Naive thymus-derived CD8-positive, alpha-beta T cell (primary cell): ENCODE results near the gene ZFAND3. TPM values are rescaled to one million over a fixed set of nuclear protein-coding genes. Genes with fewer than 3 reads are reported as not detected.

Experiments
- ATAC-seq, 2 donors: fragments of 150-1000 bp; cut with Tn5 transposase in 1 of 2; sonication (Bioruptor Pico), chemical (Tn5 transposase) in 1 of 2; 1 replicate in 1 of 2; 2 replicates in 1 of 2; pipeline ENCODE4 v1.10.0; 2021; ENCODE audit warnings: mild to moderate bottlenecking in 2 of 2, moderate library complexity in 2 of 2
- POLR2A ChIA-PET: fragments of 350-600 bp; sonication (Branson Sonifier 250); formaldehyde crosslinking; loops from one replicate; lab custom pipeline; 2021; ENCODE audit warnings: antibody characterized with exemption; lab: Charles Lee
- DNase-seq, 10 donors: peaks; one replicate each; pipeline versions ENCODE4 v3.0.0 to v3.0.0-alpha.2; 2020 to 2022
- H3K27ac Mint-ChIP-seq, 10 donors: one replicate each; pipeline ENCODE4 v1.8.0; 2020 to 2022; ENCODE audit warnings: mild to moderate bottlenecking in 10 of 10, mixed read lengths in 10 of 10, moderate library complexity in 4 of 10, inconsistent platforms in 1 of 10
- H3K27me3 Mint-ChIP-seq, 5 donors: one replicate each; pipeline ENCODE4 v1.8.0; 2021 to 2022; ENCODE audit warnings: mixed read lengths in 5 of 5
- H3K36me3 Mint-ChIP-seq, 3 donors: one replicate each; pipeline ENCODE4 v1.8.0; 2020 to 2022; ENCODE audit warnings: mixed read lengths in 3 of 3, mild to moderate bottlenecking in 2 of 3, inconsistent platforms in 1 of 3
- H3K4me1 Mint-ChIP-seq, 4 donors: one replicate each; pipeline ENCODE4 v1.8.0; 2021 to 2022; ENCODE audit warnings: mixed read lengths in 4 of 4
- H3K4me3 Mint-ChIP-seq, 10 donors: one replicate each; pipeline ENCODE4 v1.8.0; 2020 to 2022; ENCODE audit warnings: mild to moderate bottlenecking in 10 of 10, mixed read lengths in 10 of 10, moderate library complexity in 6 of 10, inconsistent platforms in 1 of 10
- H3K9me3 Mint-ChIP-seq, 9 donors: one replicate each; pipeline ENCODE4 v1.8.0; 2020 to 2022; ENCODE audit warnings: mixed read lengths in 9 of 9, mild to moderate bottlenecking in 3 of 9, inconsistent platforms in 1 of 9, moderate library complexity in 1 of 9
- polyA plus RNA-seq, 3 donors: library from polyadenylated mRNA; unstranded; fragments of 300-500 nt; fragmentation: Illumina TruSeq; gene quantifications; one replicate each; pipeline ENCODE4 v1.2.3, GENCODE V29; 2021
- total RNA-seq, 8 experiments: library from RNA in 2 of 8; stranded (reverse) in 2 of 8; gene quantifications; one replicate each; pipeline ENCODE4 v1.2.3 and lab custom pipeline; 2021 to 2026

ZFAND3 gene
- total and polyA plus RNA-seq, 5 experiments from 2014 or later = 3.7 to 33.8 (median 4.5) TPM

- POLR2A ChIA-PET = interaction anchor here (0.7 kb wide), 1 partner anchor 1640 kb away, joined by 4 read pairs; no protein-coding TSS in a partner anchor
- no peaks in the 10 kb centered on the region for H3K27me3 Mint-ChIP-seq
- no peak for ATAC-seq
- H3K9me3 Mint-ChIP-seq = peaks cover 0 to 16% (median 5%) of the 10 kb centered on the region in 9 donors
- peaks cover 5 to 15% (median 8%) of the 10 kb centered on the region in 4 donors for H3K4me1 Mint-ChIP-seq
- peaks cover 12 to 32% (median 18%) of the 10 kb centered on the region in 3 donors for H3K36me3 Mint-ChIP-seq
- H3K4me3 Mint-ChIP-seq = no peak overlapping the region
- no peak for DNase-seq
- peak overlapping the region in 3 of 10 donors; percentile 17 to 81 (median 40) for H3K27ac Mint-ChIP-seq
These were observed 337.5 kb downstream of the ZFAND3 start for GRCh38 chr6:38156818-38157565.

- H3K9me3 Mint-ChIP-seq = peaks cover 0 to 16% (median 5%) of the 10 kb centered on the region in 9 donors
- POLR2A ChIA-PET = no interaction called here
- ATAC-seq = no peak
These were observed 338.4 kb downstream of the ZFAND3 start for GRCh38 chr6:38157905-38158304.

GRCh38 chr6:38158762-38159350, 339.3 kb downstream of the ZFAND3 start:
- H3K27me3 Mint-ChIP-seq = no peaks in the 10 kb centered on the region
- POLR2A ChIA-PET = no interaction called here
- peaks cover 0 to 16% (median 5%) of the 10 kb centered on the region in 9 donors for H3K9me3 Mint-ChIP-seq
- H3K4me3 Mint-ChIP-seq = peak overlapping the region in 2 of 10 donors; percentile 10 to 12
- H3K27ac Mint-ChIP-seq = peak overlapping the region in 4 of 10 donors; percentile 36 to 81 (median 62)
- ATAC-seq (no peak), DNase-seq (no peak)
- peaks cover 3 to 13% (median 7%) of the 10 kb centered on the region in 4 donors for H3K4me1 Mint-ChIP-seq
- peaks cover 12 to 16% (median 13%) of the 10 kb centered on the region in 3 donors for H3K36me3 Mint-ChIP-seq

More at GRCh38 chr6:38157905-38158304, 338.4 kb downstream of the ZFAND3 start:
- H3K27ac Mint-ChIP-seq = peak overlapping the region in 2 of 10 donors; percentile 81 to 85
- peak overlapping the region in 2 of 10 donors; percentile 26 to 64 for H3K4me3 Mint-ChIP-seq
- H3K27me3 Mint-ChIP-seq = no peaks in the 10 kb centered on the region
- H3K36me3 Mint-ChIP-seq = peaks cover 12 to 23% (median 15%) of the 10 kb centered on the region in 3 donors
- DNase-seq = no peak
- peaks cover 4 to 15% (median 7%) of the 10 kb centered on the region in 4 donors for H3K4me1 Mint-ChIP-seq

- no peak for DNase-seq
- H3K4me1 Mint-ChIP-seq = peaks cover 3 to 13% (median 7%) of the 10 kb centered on the region in 4 donors
- no peaks in the 10 kb centered on the region for H3K27me3 Mint-ChIP-seq
- H3K4me3 Mint-ChIP-seq = no peak overlapping the region
- peaks cover 0 to 16% (median 5%) of the 10 kb centered on the region in 9 donors for H3K9me3 Mint-ChIP-seq
- no peak for ATAC-seq
- POLR2A ChIA-PET = no interaction called here
- H3K27ac Mint-ChIP-seq = peak overlapping the region in 1 of 10 donors; percentile 10
- peaks cover 12 to 15% (median 13%) of the 10 kb centered on the region in 3 donors for H3K36me3 Mint-ChIP-seq
These were observed 340.1 kb downstream of the ZFAND3 start for GRCh38 chr6:38159596-38159995.

- H3K27me3 Mint-ChIP-seq = no peaks in the 10 kb centered on the region
- H3K27ac Mint-ChIP-seq = peak overlapping the region in 2 of 10 donors; percentile 25 to 94
- H3K4me3 Mint-ChIP-seq = no peak overlapping the region
- POLR2A ChIA-PET = no interaction called here
- ATAC-seq (no peak), DNase-seq (no peak)
- H3K36me3 Mint-ChIP-seq = peaks cover 12 to 13% (median 13%) of the 10 kb centered on the region in 3 donors
- peaks cover 0 to 16% (median 5%) of the 10 kb centered on the region in 9 donors for H3K9me3 Mint-ChIP-seq
- H3K4me1 Mint-ChIP-seq = peaks cover 0 to 7% (median 1%) of the 10 kb centered on the region in 4 donors
These were observed 341.3 kb downstream of the ZFAND3 start for GRCh38 chr6:38160831-38161230.

GRCh38 chr6:38161331-38161730, 341.8 kb downstream of the ZFAND3 start:
- ATAC-seq = no peak
- Mint-ChIP-seq H3K27me3 (no peaks in the 10 kb centered on the region), H3K36me3 (peaks cover 12 to 13% (median 13%) of the 10 kb centered on the region in 3 donors), H3K4me3 (peak overlapping the region in 1 of 10 donors; percentile 37), H3K4me1 (peaks cover 0 to 7% (median 1%) of the 10 kb centered on the region in 4 donors), H3K27ac (peak overlapping the region in 4 of 10 donors; percentile 17 to 94 (median 50)), H3K9me3 (peaks cover 0 to 16% (median 5%) of the 10 kb centered on the region in 9 donors)
- POLR2A ChIA-PET = no interaction called here
- no peak for DNase-seq

- Mint-ChIP-seq H3K9me3 (peaks cover 0 to 16% (median 5%) of the 10 kb centered on the region in 9 donors), H3K27ac (peak overlapping the region in 1 of 10 donors; percentile 17), H3K27me3 (no peaks in the 10 kb centered on the region), H3K4me1 (peaks cover 0 to 7% (median 1%) of the 10 kb centered on the region in 4 donors), H3K36me3 (peaks cover 12 to 13% (median 13%) of the 10 kb centered on the region in 3 donors), H3K4me3 (peak overlapping the region in 1 of 10 donors; percentile 37)
- ATAC-seq (no peak), DNase-seq (no peak)
- POLR2A ChIA-PET = no interaction called here
These were observed 342.4 kb downstream of the ZFAND3 start for GRCh38 chr6:38161754-38162492.

GRCh38 chr6:38162493-38163185, 343.1 kb downstream of the ZFAND3 start:
- ATAC-seq = no peak
- Mint-ChIP-seq H3K27ac (no peak overlapping the region), H3K36me3 (peaks cover 12 to 13% (median 12%) of the 10 kb centered on the region in 3 donors), H3K27me3 (no peaks in the 10 kb centered on the region), H3K4me1 (peaks cover 0 to 7% (median 2%) of the 10 kb centered on the region in 4 donors), H3K4me3 (no peak overlapping the region), H3K9me3 (peaks cover 0 to 16% (median 5%) of the 10 kb centered on the region in 9 donors)
- POLR2A ChIA-PET = no interaction called here
- DNase-seq = no peak

GRCh38 chr6:38163186-38164130, 343.9 kb downstream of the ZFAND3 start:
- Mint-ChIP-seq H3K27me3 (no peaks in the 10 kb centered on the region), H3K27ac (peak overlapping the region in 2 of 10 donors; percentile 20 to 73), H3K4me1 (peaks cover 0 to 7% (median 2%) of the 10 kb centered on the region in 4 donors), H3K4me3 (no peak overlapping the region), H3K36me3 (peaks cover 8 to 12% (median 12%) of the 10 kb centered on the region in 3 donors), H3K9me3 (peaks cover 0 to 8% (median 3%) of the 10 kb centered on the region in 9 donors)
- POLR2A ChIA-PET = no interaction called here
- ATAC-seq (no peak), DNase-seq (no peak)

GRCh38 chr6:38164131-38164481, 344.6 kb downstream of the ZFAND3 start:
- DNase-seq (no peak), ATAC-seq (no peak)
- Mint-ChIP-seq H3K4me1 (peaks cover 0 to 4% (median 1%) of the 10 kb centered on the region in 4 donors), H3K27ac (no peak overlapping the region), H3K4me3 (no peak overlapping the region), H3K36me3 (peaks cover 5 to 8% (median 6%) of the 10 kb centered on the region in 3 donors), H3K27me3 (no peaks in the 10 kb centered on the region), H3K9me3 (peaks cover 0 to 3% (median 1%) of the 10 kb centered on the region in 9 donors)
- POLR2A ChIA-PET = no interaction called here

- H3K4me3 Mint-ChIP-seq = no peak overlapping the region
- DNase-seq (no peak), ATAC-seq (no peak)
- peaks cover 0 to 1% (median 0%) of the 10 kb centered on the region in 9 donors for H3K9me3 Mint-ChIP-seq
- H3K4me1 Mint-ChIP-seq = peaks cover 0 to 4% (median 1%) of the 10 kb centered on the region in 4 donors
- H3K36me3 Mint-ChIP-seq = peaks cover 4 to 8% (median 5%) of the 10 kb centered on the region in 3 donors
- POLR2A ChIA-PET = no interaction called here
- no peaks in the 10 kb centered on the region for H3K27me3 Mint-ChIP-seq
- H3K27ac Mint-ChIP-seq = no peak overlapping the region
These were observed 345.2 kb downstream of the ZFAND3 start for GRCh38 chr6:38164671-38165108.
